ENCODE measurements around the gene CLEC17A.
"Not testable (repeated sequence)": the region's sequence is repeated elsewhere in the genome, so short reads cannot be mapped to it uniquely, and the experiment has no call there.

Gene CLEC17A

GRCh38 chr19:14612657-14613056, 29.8 kb downstream of the CLEC17A start:
- Histone ChIP-seq H3K4me3 (ENCODE audit: insufficient read depth, low read depth, low read length, poor library complexity, severe bottlenecking) (no peak overlapping the region), H3K9me3 (ENCODE audit: control insufficient read depth, low read length) (no peaks in the 10 kb centered on the region), H3K27ac (ENCODE audit: insufficient read depth, low read length, poor library complexity, severe bottlenecking) (no peak overlapping the region), H3K27me3 (replicated peaks; ENCODE audit: control insufficient read depth, insufficient read depth, low read length, poor library complexity, severe bottlenecking) (no peaks in the 10 kb centered on the region), H3K4me1 (ENCODE audit: control insufficient read depth, insufficient read depth, low read length, poor library complexity, severe bottlenecking) (no peaks in the 10 kb centered on the region), H3K36me3 (ENCODE audit: control insufficient read depth, insufficient read depth, low read length) (no peaks in the 10 kb centered on the region)
- DNase-seq = no peak

GRCh38 chr19:14613399-14614098, 30.7 kb downstream of the CLEC17A start:
- H3K36me3 ChIP-seq (ENCODE audit: control insufficient read depth, insufficient read depth, low read length); DNase-seq; H3K9me3 ChIP-seq (ENCODE audit: control insufficient read depth, low read length); H3K27me3 ChIP-seq (replicated peaks; ENCODE audit: control insufficient read depth, insufficient read depth, low read length, poor library complexity, severe bottlenecking); H3K27ac ChIP-seq (ENCODE audit: insufficient read depth, low read length, poor library complexity, severe bottlenecking); H3K4me1 ChIP-seq (ENCODE audit: control insufficient read depth, insufficient read depth, low read length, poor library complexity, severe bottlenecking); H3K4me3 ChIP-seq (ENCODE audit: insufficient read depth, low read depth, low read length, poor library complexity, severe bottlenecking): not testable (repeated sequence)

DNA sequence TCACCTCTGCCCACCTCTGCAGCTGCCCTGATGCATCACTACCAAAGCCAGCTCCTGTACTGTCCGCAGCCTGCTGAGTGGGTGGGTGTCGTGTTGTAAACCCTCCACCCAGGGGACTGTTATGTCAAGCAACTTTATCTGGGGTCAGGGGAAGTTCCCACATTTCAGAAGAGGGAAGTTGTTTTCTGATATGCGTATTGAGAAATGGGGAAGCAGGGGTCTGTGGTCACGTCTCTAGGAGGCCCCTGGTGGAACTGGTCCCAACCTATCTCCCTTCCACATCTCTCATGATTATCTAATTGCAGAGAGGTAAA, 31.2 kb downstream of the CLEC17A start:
- H3K27ac ChIP-seq (ENCODE audit: insufficient read depth, low read length, poor library complexity, severe bottlenecking) = no peak overlapping the region
- peaks cover 4% of the 10 kb centered on the region for H3K9me3 ChIP-seq (ENCODE audit: control insufficient read depth, low read length)
- no peak overlapping the region for H3K4me3 ChIP-seq (ENCODE audit: insufficient read depth, low read depth, low read length, poor library complexity, severe bottlenecking)
- H3K36me3 ChIP-seq (ENCODE audit: control insufficient read depth, insufficient read depth, low read length) = no peaks in the 10 kb centered on the region
- no peaks in the 10 kb centered on the region for H3K4me1 ChIP-seq (ENCODE audit: control insufficient read depth, insufficient read depth, low read length, poor library complexity, severe bottlenecking)
- no peaks in the 10 kb centered on the region for H3K27me3 ChIP-seq (replicated peaks; ENCODE audit: control insufficient read depth, insufficient read depth, low read length, poor library complexity, severe bottlenecking)
- DNase-seq = no peak

- H3K4me1 ChIP-seq (ENCODE audit: control insufficient read depth, insufficient read depth, low read length, poor library complexity, severe bottlenecking) = no peaks in the 10 kb centered on the region
- no peaks in the 10 kb centered on the region for H3K27me3 ChIP-seq (replicated peaks; ENCODE audit: control insufficient read depth, insufficient read depth, low read length, poor library complexity, severe bottlenecking)
- peaks cover 8% of the 10 kb centered on the region for H3K9me3 ChIP-seq (ENCODE audit: control insufficient read depth, low read length)
- no peak overlapping the region for H3K27ac ChIP-seq (ENCODE audit: insufficient read depth, low read length, poor library complexity, severe bottlenecking)
- no peaks in the 10 kb centered on the region for H3K36me3 ChIP-seq (ENCODE audit: control insufficient read depth, insufficient read depth, low read length)
- no peak for DNase-seq
- no peak overlapping the region for H3K4me3 ChIP-seq (ENCODE audit: insufficient read depth, low read depth, low read length, poor library complexity, severe bottlenecking)
These were observed 32.7 kb downstream of the CLEC17A start for GRCh38 chr19:14615623-14616022.

- Histone ChIP-seq H3K4me1 (ENCODE audit: control insufficient read depth, insufficient read depth, low read length, poor library complexity, severe bottlenecking) (no peaks in the 10 kb centered on the region), H3K27ac (ENCODE audit: insufficient read depth, low read length, poor library complexity, severe bottlenecking) (no peak overlapping the region), H3K36me3 (ENCODE audit: control insufficient read depth, insufficient read depth, low read length) (no peaks in the 10 kb centered on the region), H3K9me3 (ENCODE audit: control insufficient read depth, low read length) (peaks cover 8% of the 10 kb centered on the region), H3K4me3 (ENCODE audit: insufficient read depth, low read depth, low read length, poor library complexity, severe bottlenecking) (no peak overlapping the region), H3K27me3 (replicated peaks; ENCODE audit: control insufficient read depth, insufficient read depth, low read length, poor library complexity, severe bottlenecking) (no peaks in the 10 kb centered on the region)
- no peak for DNase-seq
These were observed 33.5 kb downstream of the CLEC17A start for GRCh38 chr19:14616407-14616806.

- DNase-seq = no peak
- H3K9me3 ChIP-seq (ENCODE audit: control insufficient read depth, low read length) = peaks cover 8% of the 10 kb centered on the region
- no peak overlapping the region for H3K4me3 ChIP-seq (ENCODE audit: insufficient read depth, low read depth, low read length, poor library complexity, severe bottlenecking)
- no peaks in the 10 kb centered on the region for H3K36me3 ChIP-seq (ENCODE audit: control insufficient read depth, insufficient read depth, low read length)
- H3K27ac ChIP-seq (ENCODE audit: insufficient read depth, low read length, poor library complexity, severe bottlenecking) = no peak overlapping the region
- H3K27me3 ChIP-seq (replicated peaks; ENCODE audit: control insufficient read depth, insufficient read depth, low read length, poor library complexity, severe bottlenecking) = no peaks in the 10 kb centered on the region
- no peaks in the 10 kb centered on the region for H3K4me1 ChIP-seq (ENCODE audit: control insufficient read depth, insufficient read depth, low read length, poor library complexity, severe bottlenecking)
These were observed 36.5 kb downstream of the CLEC17A start for GRCh38 chr19:14619404-14619803.

DNA sequence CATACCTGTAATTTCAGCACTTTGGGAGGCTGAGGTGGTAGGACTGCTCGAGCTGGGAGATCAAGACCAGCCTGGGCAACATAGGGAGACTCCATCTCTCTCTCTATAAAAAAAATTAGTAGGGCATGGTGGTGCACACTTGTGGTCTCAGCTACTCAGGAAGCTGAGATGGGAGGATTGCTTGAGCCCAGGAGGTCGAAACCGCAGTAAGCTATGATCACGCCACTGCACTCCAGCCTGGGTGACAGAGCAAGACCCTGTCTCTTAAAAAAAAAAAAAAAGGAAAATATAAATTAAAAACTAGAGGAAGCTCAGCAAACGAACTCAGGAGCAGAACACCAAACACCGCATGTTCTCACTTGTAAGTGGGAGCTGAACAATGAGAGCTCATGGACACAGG, 41.6 kb downstream of the CLEC17A start:
- H3K36me3 ChIP-seq (ENCODE audit: control insufficient read depth, insufficient read depth, low read length); H3K27me3 ChIP-seq (replicated peaks; ENCODE audit: control insufficient read depth, insufficient read depth, low read length, poor library complexity, severe bottlenecking); H3K27ac ChIP-seq (ENCODE audit: insufficient read depth, low read length, poor library complexity, severe bottlenecking); H3K9me3 ChIP-seq (ENCODE audit: control insufficient read depth, low read length); H3K4me1 ChIP-seq (ENCODE audit: control insufficient read depth, insufficient read depth, low read length, poor library complexity, severe bottlenecking); DNase-seq; H3K4me3 ChIP-seq (ENCODE audit: insufficient read depth, low read depth, low read length, poor library complexity, severe bottlenecking): not testable (repeated sequence)

GRCh38 chr19:14629557-14629956, 46.7 kb downstream of the CLEC17A start:
- no peak overlapping the region for H3K4me3 ChIP-seq (ENCODE audit: insufficient read depth, low read depth, low read length, poor library complexity, severe bottlenecking)
- no peak for DNase-seq
- no peaks in the 10 kb centered on the region for H3K4me1 ChIP-seq (ENCODE audit: control insufficient read depth, insufficient read depth, low read length, poor library complexity, severe bottlenecking)
- peaks cover 6% of the 10 kb centered on the region for H3K9me3 ChIP-seq (ENCODE audit: control insufficient read depth, low read length)
- H3K27ac ChIP-seq (ENCODE audit: insufficient read depth, low read length, poor library complexity, severe bottlenecking) = no peak overlapping the region
- no peaks in the 10 kb centered on the region for H3K36me3 ChIP-seq (ENCODE audit: control insufficient read depth, insufficient read depth, low read length)
- no peaks in the 10 kb centered on the region for H3K27me3 ChIP-seq (replicated peaks; ENCODE audit: control insufficient read depth, insufficient read depth, low read length, poor library complexity, severe bottlenecking)

- Histone ChIP-seq H3K9me3 (ENCODE audit: control insufficient read depth, low read length) (peaks cover 6% of the 10 kb centered on the region), H3K27ac (ENCODE audit: insufficient read depth, low read length, poor library complexity, severe bottlenecking) (no peak overlapping the region), H3K27me3 (replicated peaks; ENCODE audit: control insufficient read depth, insufficient read depth, low read length, poor library complexity, severe bottlenecking) (no peaks in the 10 kb centered on the region), H3K4me1 (ENCODE audit: control insufficient read depth, insufficient read depth, low read length, poor library complexity, severe bottlenecking) (no peaks in the 10 kb centered on the region), H3K36me3 (ENCODE audit: control insufficient read depth, insufficient read depth, low read length) (no peaks in the 10 kb centered on the region), H3K4me3 (ENCODE audit: insufficient read depth, low read depth, low read length, poor library complexity, severe bottlenecking) (no peak overlapping the region)
- DNase-seq = no peak
These were observed 49.4 kb downstream of the CLEC17A start for GRCh38 chr19:14632286-14632685.

DNA sequence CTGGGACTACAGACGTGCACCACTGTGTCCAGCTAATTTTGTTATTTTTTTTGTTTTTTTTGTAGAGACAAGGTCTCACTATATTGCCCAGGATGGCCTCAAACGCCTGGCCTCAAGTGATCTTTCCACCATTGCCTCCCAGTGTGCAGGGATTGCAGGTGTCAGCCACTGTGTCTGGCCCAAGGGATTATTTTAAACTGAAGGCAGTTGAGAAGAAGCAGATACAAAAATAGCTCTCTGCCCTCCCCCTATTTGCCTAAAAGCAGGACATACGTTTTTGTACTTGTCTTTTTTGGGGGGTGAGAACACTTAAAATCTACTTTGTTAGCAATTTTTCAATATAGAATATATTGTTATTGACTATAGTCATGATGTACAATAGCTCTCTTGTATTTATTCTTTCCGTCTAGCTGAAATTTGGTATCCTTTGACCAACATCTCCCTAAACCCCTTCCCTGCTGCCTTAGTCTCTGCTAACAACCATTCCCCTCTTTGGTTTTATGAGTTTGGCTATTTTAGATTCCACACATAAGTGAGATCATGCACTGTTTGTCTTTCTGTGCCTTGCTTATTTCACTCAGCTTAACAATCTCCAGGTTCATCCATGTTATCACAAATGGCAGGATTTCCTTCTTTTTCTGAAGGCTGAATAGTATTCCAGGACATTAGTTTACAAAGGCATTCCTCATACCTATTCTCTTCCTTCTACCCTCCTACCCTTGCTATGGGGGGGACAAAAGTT, 56.8 kb downstream of the CLEC17A start:
- no peaks in the 10 kb centered on the region for H3K36me3 ChIP-seq (ENCODE audit: control insufficient read depth, insufficient read depth, low read length)
- H3K9me3 ChIP-seq (ENCODE audit: control insufficient read depth, low read length) = no peaks in the 10 kb centered on the region
- no peak for DNase-seq

More for the DNA sequence above, 56.8 kb downstream of the CLEC17A start:
- no peaks in the 10 kb centered on the region for H3K4me1 ChIP-seq (ENCODE audit: control insufficient read depth, insufficient read depth, low read length, poor library complexity, severe bottlenecking)
- H3K27ac ChIP-seq (ENCODE audit: insufficient read depth, low read length, poor library complexity, severe bottlenecking) = no peak overlapping the region
- H3K4me3 ChIP-seq (ENCODE audit: insufficient read depth, low read depth, low read length, poor library complexity, severe bottlenecking) = no peak overlapping the region
- no peaks in the 10 kb centered on the region for H3K27me3 ChIP-seq (replicated peaks; ENCODE audit: control insufficient read depth, insufficient read depth, low read length, poor library complexity, severe bottlenecking)
